CD4-positive, alpha-beta T cell (primary cell): Measurements from ENCODE around the gene TTLL9. TPM values are rescaled to one million over a fixed set of nuclear protein-coding genes. Genes with fewer than 3 reads are reported as not detected.

ENCODE experiments used
- ATAC-seq: fragments of 200-7000 bp; cut with Tn5 transposase; one replicate; pipeline ENCODE4 v1.10.0; 2022; ENCODE audit warnings: mild to moderate bottlenecking; ENCODE audit not compliant: poor library complexity
- CTCF ChIA-PET: fragments of 350-600 bp; sonication (Branson Sonifier 250); formaldehyde crosslinking; loops from one replicate; lab custom pipeline; 2021; ENCODE audit warnings: antibody characterized with exemption, inconsistent platforms; lab: Charles Lee
- POLR2A ChIA-PET: fragments of 350-600 bp; sonication (Branson Sonifier 250); formaldehyde crosslinking; loops from one replicate; lab custom pipeline; 2021; ENCODE audit warnings: antibody characterized with exemption, inconsistent platforms; lab: Charles Lee
- DNase-seq, 14 experiments: peaks; one replicate each; pipeline ENCODE4 v3.0.0-alpha.2; 2013 to 2020; ENCODE audit warnings: mixed read lengths in 2 of 14
- H3K27ac ChIP-seq, 2 donors: one replicate each; pipeline versions ENCODE4 v1.5.1 to v1.7.0; 2013; ENCODE audit warnings: low read length in 2 of 2, low read depth in 1 of 2, mild to moderate bottlenecking in 1 of 2
- H3K27me3 ChIP-seq, 2 experiments: 1 replicate in 1 of 2; 2 replicates in 1 of 2; pipeline versions ENCODE4 v1.6.1 to v1.7.0; 2013; ENCODE audit warnings: low read length in 2 of 2, control low read depth in 1 of 2, mild to moderate bottlenecking in 1 of 2, moderate library complexity in 1 of 2; ENCODE audit not compliant: insufficient read depth in 2 of 2, control insufficient read depth in 1 of 2
- H3K36me3 ChIP-seq: one replicate; pipeline ENCODE4 v1.6.1; 2013; ENCODE audit warnings: low read length, control low read depth; ENCODE audit not compliant: insufficient read depth
- H3K4me1 ChIP-seq: one replicate; pipeline ENCODE4 v1.6.1; 2013; ENCODE audit warnings: low read length, control low read depth; ENCODE audit not compliant: insufficient read depth
- H3K4me3 ChIP-seq: one replicate; pipeline ENCODE4 v1.5.1; 2013; ENCODE audit warnings: mild to moderate bottlenecking, low read length, moderate library complexity
- H3K9me3 ChIP-seq, 2 experiments: 1 replicate in 1 of 2; 2 replicates in 1 of 2; pipeline versions ENCODE4 v1.6.1 to v1.7.0; 2013; ENCODE audit warnings: low read length in 2 of 2, mild to moderate bottlenecking in 2 of 2, control low read depth in 1 of 2, moderate library complexity in 1 of 2; ENCODE audit not compliant: control insufficient read depth in 1 of 2, insufficient read depth in 1 of 2
- H3K27ac Mint-ChIP-seq: one replicate; pipeline ENCODE4 v1.8.0; 2020; ENCODE audit warnings: mixed read lengths
- H3K27me3 Mint-ChIP-seq: one replicate; pipeline ENCODE4 v1.8.0; 2021; ENCODE audit warnings: mixed read lengths
- H3K36me3 Mint-ChIP-seq: one replicate; pipeline ENCODE4 v1.8.0; 2021; ENCODE audit warnings: low read depth, mixed read lengths
- H3K4me1 Mint-ChIP-seq: one replicate; pipeline ENCODE4 v1.8.0; 2021; ENCODE audit warnings: low read depth, mixed read lengths
- H3K4me3 Mint-ChIP-seq: one replicate; pipeline ENCODE4 v1.8.0; 2020; ENCODE audit warnings: mild to moderate bottlenecking, mixed read lengths
- H3K9me3 Mint-ChIP-seq: one replicate; pipeline ENCODE4 v1.8.0; 2020; ENCODE audit warnings: mixed read lengths
- CTCF ChIP-seq: fragments of 200-600 bp; IDR thresholded peaks from one replicate; pipeline ENCODE4 v1.8.0; 2022; ENCODE audit warnings: antibody characterized with exemption, mild to moderate bottlenecking
- intact Hi-C, 2 experiments: fragments of 100-400 bp; cut with DNase I in 1 of 2; cut with micrococcal nuclease in 1 of 2; formaldehyde crosslinking; loops; one replicate each; pipeline versions ENCODE4 v1.15.1 to v1.9.0; 2023 to 2025; cut with DNase I, micrococcal nuclease
- total RNA-seq, 174 experiments: library from RNA in 2 of 174; stranded (reverse) in 2 of 174; gene quantifications; one replicate each; pipeline ENCODE4 v1.2.3 and lab custom pipeline; 2021 to 2026

Gene TTLL9
- total RNA-seq, 2 experiments from 2014 or later = not detected

GRCh38 chr20:31870726-31871617, 538 bp downstream of the TTLL9 start:
- DNase-seq (no peak), ATAC-seq (no peak)
- Histone ChIP-seq H3K9me3 (peaks cover 0 to 7% of the 10 kb centered on the region in 2 experiments), H3K27ac (no peak overlapping the region), H3K4me3 (no peak overlapping the region), H3K36me3 (no peaks in the 10 kb centered on the region), H3K4me1 (peaks cover 16% of the 10 kb centered on the region), H3K27me3 (peaks cover 27 to 35% of the 10 kb centered on the region in 2 experiments)
- Mint-ChIP-seq H3K27ac (no peak overlapping the region), H3K27me3 (peaks cover 53% of the 10 kb centered on the region), H3K36me3 (no peaks in the 10 kb centered on the region), H3K4me1 (peaks cover 12% of the 10 kb centered on the region), H3K9me3 (no peaks in the 10 kb centered on the region), H3K4me3 (peak overlapping the region; percentile 83)
- intact Hi-C loops = loop anchor here in 1 of 2 experiments (10.0 kb wide), 1 partner anchor 136 kb away; the partner anchor contains the start of gene TPX2
- no peak for TF ChIP-seq CTCF
- CTCF ChIA-PET = no interaction called here
- POLR2A ChIA-PET = interaction anchor here (2.0 kb wide), 1 partner anchor 9 kb away, joined by 6 read pairs; no protein-coding TSS in a partner anchor

- no peak overlapping the region for H3K4me3 ChIP-seq
- no peaks in the 10 kb centered on the region for H3K36me3 ChIP-seq
- DNase-seq = no peak
- ChIA-PET CTCF (no interaction called here), POLR2A (interaction anchor here (2.0 kb wide), 1 partner anchor 8 kb away, joined by 6 read pairs; no protein-coding TSS in a partner anchor)
- H3K27ac Mint-ChIP-seq = no peak overlapping the region
- peak overlapping the region; percentile 83 for H3K4me3 Mint-ChIP-seq
- no peak overlapping the region for H3K27ac ChIP-seq
- intact Hi-C loops = loop anchor here in 1 of 2 experiments (10.0 kb wide), 1 partner anchor 137 kb away; the partner anchor contains the start of gene TPX2
- H3K4me1 ChIP-seq = peaks cover 16% of the 10 kb centered on the region
- peaks cover 12% of the 10 kb centered on the region for H3K4me1 Mint-ChIP-seq
- H3K9me3 Mint-ChIP-seq = no peaks in the 10 kb centered on the region
- H3K36me3 Mint-ChIP-seq = no peaks in the 10 kb centered on the region
- peaks cover 53% of the 10 kb centered on the region for H3K27me3 Mint-ChIP-seq
- peaks cover 27 to 35% of the 10 kb centered on the region in 2 experiments for H3K27me3 ChIP-seq
- ATAC-seq = no peak
- no peak for TF ChIP-seq CTCF
- H3K9me3 ChIP-seq = peaks cover 0 to 7% of the 10 kb centered on the region in 2 experiments
Measured at GRCh38 chr20:31871618-31871954, 1.2 kb downstream of the TTLL9 start.

GRCh38 chr20:31872406-31872805, 2.0 kb downstream of the TTLL9 start:
- no peak overlapping the region for H3K27ac ChIP-seq
- no peak overlapping the region for H3K4me3 ChIP-seq
- Mint-ChIP-seq H3K27ac (no peak overlapping the region), H3K9me3 (no peaks in the 10 kb centered on the region), H3K4me1 (peaks cover 12% of the 10 kb centered on the region), H3K4me3 (no peak overlapping the region), H3K27me3 (peaks cover 49% of the 10 kb centered on the region), H3K36me3 (no peaks in the 10 kb centered on the region)
- TF ChIP-seq CTCF = no peak
- ATAC-seq (no peak), DNase-seq (no peak)
- H3K27me3 ChIP-seq = peaks cover 27 to 35% of the 10 kb centered on the region in 2 experiments
- H3K4me1 ChIP-seq = peaks cover 16% of the 10 kb centered on the region
- CTCF ChIA-PET = interaction anchor here (1.5 kb wide), 1 partner anchor 20 kb away, joined by 5 read pairs; no protein-coding TSS in a partner anchor
- H3K9me3 ChIP-seq = peaks cover 0 to 7% of the 10 kb centered on the region in 2 experiments
- POLR2A ChIA-PET = no interaction called here
- intact Hi-C loops = loop anchor here in 1 of 2 experiments (10.0 kb wide), 1 partner anchor 138 kb away; the partner anchor contains the start of gene TPX2
- no peaks in the 10 kb centered on the region for H3K36me3 ChIP-seq
